ENCODE data around the gene JAKMIP3.

DNA sequence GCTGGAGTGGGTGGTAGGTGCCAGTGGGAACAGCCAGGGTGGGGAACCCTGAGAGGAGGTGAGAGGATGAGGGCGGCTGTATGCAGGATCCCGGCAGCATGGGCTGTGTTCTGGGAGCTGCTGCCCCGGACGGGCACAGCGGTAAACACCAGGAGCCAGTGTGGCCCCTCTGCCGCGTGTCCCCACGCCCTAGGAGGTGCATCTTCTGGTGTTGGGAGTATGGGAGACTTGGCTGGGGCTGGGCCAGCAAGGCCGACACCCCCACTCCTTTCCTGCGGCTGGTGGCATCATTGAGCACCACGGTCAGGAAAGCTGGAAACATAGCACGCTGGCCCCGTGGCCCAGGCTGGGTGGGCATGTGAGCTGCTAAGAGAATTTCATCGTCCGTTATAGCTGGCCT lies 24.4 kb upstream of the JAKMIP3 start:
- TF ChIP-seq, protein P1, sequence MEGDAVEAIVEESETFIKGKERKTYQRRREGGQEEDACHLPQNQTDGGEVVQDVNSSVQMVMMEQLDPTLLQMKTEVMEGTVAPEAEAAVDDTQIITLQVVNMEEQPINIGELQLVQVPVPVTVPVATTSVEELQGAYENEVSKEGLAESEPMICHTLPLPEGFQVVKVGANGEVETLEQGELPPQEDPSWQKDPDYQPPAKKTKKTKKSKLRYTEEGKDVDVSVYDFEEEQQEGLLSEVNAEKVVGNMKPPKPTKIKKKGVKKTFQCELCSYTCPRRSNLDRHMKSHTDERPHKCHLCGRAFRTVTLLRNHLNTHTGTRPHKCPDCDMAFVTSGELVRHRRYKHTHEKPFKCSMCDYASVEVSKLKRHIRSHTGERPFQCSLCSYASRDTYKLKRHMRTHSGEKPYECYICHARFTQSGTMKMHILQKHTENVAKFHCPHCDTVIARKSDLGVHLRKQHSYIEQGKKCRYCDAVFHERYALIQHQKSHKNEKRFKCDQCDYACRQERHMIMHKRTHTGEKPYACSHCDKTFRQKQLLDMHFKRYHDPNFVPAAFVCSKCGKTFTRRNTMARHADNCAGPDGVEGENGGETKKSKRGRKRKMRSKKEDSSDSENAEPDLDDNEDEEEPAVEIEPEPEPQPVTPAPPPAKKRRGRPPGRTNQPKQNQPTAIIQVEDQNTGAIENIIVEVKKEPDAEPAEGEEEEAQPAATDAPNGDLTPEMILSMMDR (IDR thresholded peaks at IDR 0.05): no peak
- TF ChIP-seq POLR2AphosphoS5 (IDR thresholded peaks at IDR 0.05): no peak
- TF ChIP-seq POLR2A (IDR thresholded peaks at IDR 0.05): no peak
